HG02870 (cell line): ENCODE measurements around the gene RTN3.
A peak's percentile ranks its signal among the peaks of the same experiment; 100 is the strongest.
"Not testable (repeated sequence)": the region's sequence is repeated elsewhere in the genome, so short reads cannot be mapped to it uniquely, and the experiment has no call there.

Source experiments
- ATAC-seq: cut with Tn5 transposase; IDR thresholded peaks from one replicate; pipeline ENCODE4 v1.9.1; 2021; ENCODE audit warnings: mild to moderate bottlenecking, moderate library complexity; ENCODE audit not compliant: unreplicated experiment

RTN3 gene

DNA sequence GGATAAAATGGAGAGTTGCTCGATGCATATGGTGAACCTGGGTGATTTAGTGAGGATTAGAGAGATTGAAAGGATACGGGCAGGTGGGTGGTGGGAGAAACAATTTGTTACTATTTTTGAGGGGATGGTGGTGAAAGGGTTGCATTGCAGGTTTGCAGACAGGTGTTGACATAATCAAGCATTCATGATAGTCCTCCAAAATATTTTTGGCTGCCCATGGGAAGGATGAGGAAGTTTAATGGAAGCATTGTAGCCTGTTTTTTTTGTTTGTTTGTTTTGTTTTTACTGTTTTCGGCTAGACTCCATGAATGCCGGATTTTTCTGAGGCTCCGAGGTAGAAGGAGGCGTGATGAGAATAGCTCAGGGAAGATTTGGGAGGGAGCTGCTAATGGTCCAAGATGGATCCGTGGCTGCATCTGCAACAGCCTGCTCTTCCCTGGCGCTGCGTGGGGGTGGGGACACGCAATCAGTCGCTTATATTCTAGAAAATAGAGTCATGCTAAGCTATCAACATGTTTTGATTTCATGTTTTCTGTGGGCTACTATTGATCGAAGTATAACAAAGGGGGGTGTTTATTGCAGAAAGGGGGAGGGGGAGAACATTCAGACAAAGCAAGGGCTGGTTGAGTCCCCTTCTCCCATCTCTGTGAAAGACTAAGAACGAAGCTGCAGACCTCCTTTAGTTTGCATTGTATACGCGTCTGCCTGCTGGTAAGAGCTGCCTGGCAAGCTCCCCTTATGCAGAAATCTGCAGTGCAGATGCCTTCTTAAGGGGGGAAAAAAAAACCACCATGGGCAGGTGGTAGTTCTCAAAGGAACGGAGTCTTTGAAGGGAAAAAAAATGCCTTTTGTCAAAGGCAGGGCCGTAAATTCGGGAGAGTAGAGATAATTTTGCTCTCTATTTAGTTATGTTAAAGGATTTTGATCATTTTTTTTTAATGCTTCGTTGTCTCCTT is 1.0 kb downstream of the RTN3 start:
- peak; percentile 10 for ATAC-seq

DNA sequence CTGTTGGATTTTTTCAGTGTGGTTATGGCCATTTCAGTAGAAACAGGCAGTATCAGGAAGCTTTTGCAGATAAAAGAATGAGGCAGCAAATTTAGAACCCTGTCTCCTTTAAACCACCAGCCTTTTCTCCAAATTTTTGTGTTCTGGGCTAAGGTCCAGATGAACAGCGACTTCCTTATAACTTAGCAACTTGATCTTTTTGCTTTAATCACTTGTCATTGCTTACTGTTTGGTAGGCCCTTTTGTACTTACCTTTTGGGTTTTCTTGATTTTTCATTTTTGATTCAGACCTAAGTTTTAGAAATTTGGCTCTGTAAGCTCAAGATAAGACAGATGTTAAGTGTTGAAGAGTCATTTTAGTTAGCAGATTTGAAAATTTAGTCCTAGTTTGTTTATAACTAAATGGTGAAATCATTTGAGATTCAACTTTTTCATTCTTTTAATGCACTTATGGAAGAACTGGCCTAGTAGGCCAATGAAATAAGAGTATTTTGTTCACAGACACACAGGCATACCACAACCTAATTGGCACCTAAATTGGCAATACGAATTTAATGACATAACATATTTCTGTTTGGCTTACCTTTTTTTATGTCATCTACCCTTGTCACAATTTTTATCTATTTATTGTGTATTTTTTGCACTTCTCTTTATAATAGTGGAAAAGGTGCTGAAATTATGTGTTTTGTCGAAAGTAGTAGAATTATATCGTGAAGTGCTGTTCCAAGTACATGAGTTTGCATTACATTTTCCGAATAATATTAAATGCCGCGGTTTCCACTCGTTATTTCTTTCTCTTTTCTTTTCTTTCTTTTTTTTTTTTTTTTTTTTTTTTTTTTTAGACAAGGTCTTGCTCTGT is 2.1 kb downstream of the RTN3 start:
- ATAC-seq, result no peak

DNA sequence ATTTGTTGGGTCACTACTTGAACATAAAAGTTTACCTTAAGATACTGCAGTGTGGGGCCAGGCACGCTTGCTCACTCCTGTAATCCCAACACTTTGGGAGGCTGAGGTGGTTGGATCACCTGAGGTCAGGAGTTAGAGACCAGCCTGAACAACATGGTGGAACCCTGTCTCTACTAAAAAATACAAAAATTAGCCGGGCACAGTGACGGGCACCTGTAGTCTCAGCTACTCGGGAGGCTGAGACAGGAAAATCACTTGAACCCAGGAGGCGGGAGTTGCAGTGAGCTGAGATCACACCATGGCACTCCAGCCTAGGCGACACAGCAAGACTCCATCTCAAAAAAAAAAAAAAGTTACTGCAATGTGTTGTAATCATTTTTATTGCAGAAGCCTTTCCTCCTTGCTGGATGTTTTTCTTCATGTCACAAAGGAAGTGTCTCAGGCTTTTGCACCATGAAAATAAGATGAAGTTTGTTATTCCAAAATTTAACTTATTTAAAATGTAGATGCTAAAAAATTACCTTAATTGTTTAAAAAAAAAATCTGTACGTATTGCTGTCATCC is 3.9 kb downstream of the RTN3 start:
- ATAC-seq, result not testable (repeated sequence)

DNA sequence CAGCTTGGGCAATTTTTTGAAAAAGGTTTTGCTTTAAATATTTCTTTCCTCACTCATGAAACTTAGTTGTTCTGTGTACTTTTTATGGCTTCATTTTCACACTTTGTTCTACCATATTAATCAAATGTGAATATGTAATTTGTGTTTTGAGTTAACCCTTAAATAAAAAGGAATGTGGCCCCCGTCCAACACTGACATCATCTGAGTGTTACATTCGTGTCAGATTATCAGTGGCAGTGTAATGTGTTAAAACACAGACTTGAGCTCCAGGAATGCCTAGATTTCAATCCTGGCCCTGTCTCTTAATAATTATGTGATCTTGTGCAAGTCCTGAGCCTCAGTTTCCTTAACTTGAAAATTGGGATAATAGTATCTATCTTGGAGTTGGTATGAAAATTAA is 5.6 kb downstream of the RTN3 start:
- ATAC-seq, result no peak

DNA sequence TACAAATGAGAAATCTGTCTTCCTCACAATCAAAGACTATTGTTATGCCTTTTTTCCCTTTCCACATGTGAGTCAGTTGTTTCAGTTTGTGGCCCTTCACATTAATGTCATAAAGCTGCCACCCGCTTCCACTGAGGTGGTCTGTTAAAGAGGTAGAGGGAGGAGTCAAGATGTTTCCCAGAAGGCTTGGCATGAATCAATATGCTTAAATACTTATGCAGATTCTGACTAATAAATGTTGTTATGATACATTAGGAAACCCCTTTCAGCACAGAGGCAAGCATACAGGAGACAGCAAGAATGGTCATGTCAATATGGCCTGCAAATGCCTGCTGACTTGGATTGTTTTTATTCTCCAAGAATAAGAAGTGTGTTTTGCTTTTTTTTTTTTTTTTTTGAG is 6.5 kb downstream of the RTN3 start:
- no peak for ATAC-seq

DNA sequence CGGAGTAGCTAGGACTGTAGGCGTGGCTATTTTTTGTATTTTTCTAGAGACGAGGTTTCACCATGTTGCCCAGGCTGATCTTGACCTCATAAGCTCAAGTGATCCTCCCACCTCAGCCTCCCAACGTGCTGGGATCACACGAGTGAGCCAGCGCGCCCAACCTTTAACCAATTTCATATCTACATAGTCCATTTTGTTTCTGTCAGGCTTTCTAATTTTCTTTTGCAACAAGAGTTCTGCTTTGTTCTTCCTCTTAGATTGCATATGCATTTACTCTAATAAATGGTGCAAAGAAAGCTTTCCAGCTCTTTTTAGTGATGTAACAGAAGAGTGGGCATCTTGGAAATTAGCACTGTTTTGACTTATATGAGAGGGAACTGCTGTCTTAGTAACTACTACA is 13.3 kb downstream of the RTN3 start:
- ATAC-seq, result no peak

DNA sequence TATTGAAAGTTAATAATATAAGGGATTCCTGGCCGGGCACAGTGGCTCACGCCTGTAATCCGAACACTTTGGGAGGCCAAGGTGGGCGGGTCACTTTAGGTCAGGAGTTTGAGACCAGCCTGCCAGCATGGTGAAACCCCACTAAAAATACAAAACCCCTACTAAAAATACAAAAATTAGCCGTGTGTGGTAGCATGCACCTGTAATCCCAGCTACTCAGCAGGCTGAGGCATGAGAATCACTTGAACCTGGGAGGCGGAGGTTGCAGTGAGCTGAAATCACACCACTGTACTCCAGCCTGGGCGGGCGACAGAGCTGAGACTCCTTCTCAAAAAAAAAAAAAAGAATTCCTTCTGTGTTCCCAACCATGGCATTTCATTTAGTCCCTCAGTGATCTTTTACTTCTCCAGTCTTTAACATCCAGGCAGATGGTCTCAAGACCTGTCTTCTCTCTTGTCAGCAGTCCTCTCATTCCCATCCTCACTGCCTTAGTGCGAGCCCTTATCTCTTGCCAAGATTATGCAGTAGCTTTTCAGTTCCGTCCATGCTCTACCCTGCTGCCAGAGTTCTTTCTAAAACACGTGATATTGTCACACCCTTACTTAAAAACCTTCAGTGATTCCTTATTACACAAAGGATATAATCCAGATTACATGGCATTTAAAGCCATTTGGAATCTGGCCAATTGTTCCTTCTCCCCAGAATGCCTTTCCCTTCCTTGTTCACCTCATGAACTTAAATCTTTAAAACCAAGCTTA is 17.9 kb downstream of the RTN3 start:
- no peak for ATAC-seq

DNA sequence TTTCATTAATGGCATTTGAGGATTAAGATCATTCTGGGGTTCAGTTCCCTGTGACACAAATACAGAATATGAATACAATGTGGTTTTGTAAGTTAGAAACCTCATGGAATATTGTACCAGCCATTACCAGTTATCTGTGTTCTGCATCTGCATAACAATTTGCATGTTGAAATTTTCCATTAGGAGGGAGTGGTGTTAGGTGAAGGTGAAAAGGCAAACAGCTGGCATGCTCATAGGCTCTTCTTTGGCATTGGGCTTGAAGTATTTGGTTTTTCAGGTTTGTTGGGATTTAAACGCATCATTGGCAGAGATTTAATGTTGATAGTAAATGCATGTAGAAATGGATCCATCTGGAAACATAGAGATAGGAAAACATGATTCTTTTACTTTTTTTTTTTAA is 18.6 kb downstream of the RTN3 start:
- no peak for ATAC-seq

DNA sequence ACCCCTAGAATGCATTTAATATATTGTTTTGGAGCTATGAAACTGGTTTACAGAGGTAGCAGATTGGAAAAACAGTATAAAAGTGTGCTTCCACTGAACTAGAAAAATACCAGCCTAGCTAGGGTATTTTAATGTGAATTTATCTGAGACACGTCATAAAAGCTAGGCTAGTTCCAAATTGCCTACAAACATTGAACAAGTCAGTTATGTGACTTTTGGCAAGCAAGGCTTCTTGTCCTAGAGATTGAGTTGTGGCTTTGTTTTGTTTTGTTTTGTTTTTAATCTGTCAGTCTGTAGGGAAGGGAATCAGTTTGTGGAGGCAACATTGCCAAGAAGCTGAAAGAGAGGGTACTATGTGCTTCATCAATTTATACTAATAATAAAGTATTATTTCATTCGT is 24.2 kb downstream of the RTN3 start:
- no peak for ATAC-seq

DNA sequence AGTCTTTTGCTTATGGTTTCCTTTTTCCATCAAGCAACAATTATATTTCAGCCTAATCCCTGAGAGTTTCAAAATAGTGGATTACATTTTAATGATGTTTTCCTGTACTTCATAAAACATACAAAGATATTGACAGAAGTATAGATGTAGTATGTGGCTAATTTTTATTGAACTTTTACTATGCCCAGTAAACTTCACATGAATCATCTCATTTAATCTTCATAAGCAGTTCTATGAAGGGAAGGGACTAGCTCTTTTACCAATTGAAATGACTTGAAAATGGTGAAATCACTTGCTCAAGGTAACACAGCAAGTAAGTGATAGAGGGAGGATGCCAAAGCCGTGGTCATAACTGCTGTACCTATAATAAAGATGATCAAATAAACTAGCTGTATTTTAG is 27.5 kb downstream of the RTN3 start:
- ATAC-seq, result no peak

DNA sequence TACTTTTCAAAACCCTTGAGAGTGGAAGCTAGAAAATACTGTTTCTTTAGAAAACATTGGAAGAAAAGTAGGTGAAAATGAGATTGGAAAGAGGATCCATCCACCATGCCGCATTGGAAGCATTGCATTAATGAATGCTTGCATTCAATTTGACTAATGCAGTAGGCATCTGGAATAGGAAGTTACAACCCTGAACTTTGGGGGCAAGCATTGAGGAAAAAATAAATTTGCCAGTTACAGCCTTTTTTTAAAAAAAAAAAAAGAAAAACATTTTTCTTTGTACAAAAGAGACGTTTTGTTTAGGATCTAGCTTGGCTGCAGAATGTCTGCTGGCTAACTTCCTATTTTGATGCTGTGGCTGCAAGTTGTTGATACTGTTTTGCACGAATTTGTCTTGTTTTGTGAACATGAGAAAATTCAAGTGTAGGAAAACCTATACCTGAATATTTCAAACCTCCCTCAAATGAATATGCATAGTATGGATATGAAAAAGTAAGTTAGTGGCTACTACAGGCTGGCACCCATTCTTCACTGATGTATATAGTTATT is 28.1 kb downstream of the RTN3 start:
- no peak for ATAC-seq

DNA sequence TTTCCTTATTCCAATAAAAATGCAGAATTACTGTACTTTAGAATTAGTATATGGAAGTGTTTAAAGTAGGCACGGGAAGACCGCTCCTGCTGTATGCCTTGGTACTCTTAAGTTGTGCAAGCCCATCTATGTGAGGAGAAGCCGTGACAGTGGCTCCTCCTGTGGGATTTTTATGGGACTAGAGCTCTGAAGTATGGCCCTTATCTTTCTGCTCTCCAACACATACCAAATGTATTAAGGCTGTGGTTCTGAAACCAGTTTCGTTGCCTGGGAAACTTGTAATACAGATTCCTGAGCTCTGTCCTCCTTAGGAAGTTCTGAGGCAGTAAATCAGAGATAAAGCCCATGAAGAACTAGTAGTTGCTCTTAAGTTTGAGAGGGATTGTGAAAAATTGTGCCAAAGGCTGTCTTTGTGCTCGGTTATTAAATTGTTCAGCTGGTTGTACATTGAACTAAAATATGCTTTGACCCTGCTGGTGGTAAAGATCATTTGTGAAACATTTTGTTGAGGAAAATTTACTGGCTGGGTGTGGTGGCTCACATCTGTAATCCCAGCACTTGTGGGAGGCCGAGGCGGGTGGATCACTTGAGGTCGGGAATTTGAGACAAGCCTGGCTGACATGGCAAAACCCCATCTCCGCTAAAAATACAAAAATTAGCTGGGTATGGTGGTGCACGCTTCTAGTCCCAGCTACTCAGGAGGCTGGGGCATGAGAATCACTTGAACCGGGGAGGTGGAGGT is 29.3 kb downstream of the RTN3 start:
- no peak for ATAC-seq

DNA sequence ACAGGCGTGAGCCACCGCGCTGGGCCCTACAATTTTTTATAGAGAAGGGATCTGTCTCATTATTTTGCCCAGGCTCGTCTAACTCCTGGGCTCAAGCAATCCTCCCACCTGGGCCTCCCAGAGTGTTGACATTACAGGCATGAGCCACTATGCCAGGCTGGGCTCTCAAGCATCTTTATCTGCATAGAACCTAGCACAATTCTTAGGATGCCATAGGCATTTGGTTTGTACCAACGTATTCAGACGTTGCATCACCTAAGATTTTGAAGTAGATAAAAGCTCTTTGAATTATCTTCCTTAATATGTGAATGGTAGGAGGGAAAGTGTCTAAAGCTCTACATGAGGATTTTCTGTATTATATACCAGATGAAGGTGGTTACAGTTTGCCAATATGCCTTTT is 30.5 kb downstream of the RTN3 start:
- no peak for ATAC-seq

DNA sequence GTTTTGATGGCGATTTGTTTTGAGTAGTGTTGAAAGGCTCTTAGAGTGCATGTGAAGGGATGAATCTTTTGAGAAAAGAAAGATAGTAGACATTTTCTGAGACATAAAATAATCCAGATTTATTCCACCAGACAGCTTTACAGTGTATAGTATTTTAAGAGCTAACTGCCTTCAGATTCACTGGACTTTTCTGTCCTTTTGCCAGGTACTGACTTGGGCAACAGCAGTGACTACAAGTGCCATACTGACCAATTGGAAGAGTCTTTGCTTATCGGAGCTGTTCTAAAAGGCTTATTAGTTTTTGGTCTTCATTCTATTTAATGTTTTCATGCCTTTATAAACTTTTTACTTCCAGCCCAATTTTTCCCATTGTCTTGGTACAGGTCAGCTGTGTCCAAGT is 32.5 kb downstream of the RTN3 start:
- ATAC-seq, result no peak

DNA sequence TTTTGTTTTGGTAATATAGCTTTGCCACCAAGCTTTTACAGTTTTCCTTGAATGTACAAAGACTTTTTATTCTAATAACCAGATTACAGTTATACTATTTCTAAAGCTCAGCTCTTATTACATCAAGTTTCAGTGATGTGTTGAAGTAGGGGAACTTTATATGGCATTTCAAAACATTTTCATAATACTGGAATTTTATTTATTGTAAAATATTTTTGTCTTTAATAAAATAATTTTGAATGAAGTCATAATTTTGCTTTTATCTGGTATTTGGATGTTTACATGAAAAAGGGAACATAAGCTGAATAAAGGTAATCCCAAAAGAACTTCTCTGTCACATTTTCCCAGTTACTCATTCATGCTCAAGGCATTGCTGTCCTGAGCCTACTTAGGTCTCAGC is 34.7 kb downstream of the RTN3 start:
- ATAC-seq, result no peak

DNA sequence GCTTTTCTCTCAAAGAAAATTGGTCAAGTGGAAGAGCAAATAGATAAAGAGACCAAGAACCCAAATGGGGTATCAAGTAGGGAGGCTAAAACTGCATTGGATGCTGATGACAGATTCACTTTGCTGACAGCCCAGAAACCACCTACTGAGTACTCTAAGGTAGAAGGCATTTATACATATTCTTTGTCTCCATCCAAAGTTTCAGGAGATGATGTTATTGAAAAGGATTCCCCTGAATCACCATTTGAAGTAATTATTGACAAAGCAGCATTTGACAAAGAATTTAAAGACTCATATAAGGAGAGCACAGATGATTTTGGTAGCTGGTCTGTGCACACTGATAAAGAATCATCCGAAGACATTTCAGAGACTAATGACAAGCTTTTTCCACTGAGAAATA is 37.7 kb downstream of the RTN3 start:
- ATAC-seq, result no peak

DNA sequence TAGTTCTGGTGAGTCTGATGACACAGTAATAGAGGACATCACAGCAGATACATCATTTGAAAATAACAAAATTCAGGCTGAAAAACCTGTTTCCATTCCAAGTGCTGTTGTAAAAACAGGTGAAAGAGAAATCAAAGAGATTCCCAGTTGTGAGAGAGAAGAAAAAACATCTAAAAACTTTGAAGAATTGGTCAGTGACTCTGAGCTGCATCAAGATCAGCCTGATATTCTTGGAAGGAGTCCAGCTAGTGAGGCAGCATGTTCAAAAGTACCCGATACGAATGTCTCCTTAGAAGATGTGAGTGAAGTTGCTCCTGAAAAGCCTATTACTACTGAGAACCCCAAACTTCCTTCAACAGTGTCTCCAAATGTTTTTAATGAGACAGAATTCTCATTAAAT is 38.7 kb downstream of the RTN3 start:
- ATAC-seq, result no peak

DNA sequence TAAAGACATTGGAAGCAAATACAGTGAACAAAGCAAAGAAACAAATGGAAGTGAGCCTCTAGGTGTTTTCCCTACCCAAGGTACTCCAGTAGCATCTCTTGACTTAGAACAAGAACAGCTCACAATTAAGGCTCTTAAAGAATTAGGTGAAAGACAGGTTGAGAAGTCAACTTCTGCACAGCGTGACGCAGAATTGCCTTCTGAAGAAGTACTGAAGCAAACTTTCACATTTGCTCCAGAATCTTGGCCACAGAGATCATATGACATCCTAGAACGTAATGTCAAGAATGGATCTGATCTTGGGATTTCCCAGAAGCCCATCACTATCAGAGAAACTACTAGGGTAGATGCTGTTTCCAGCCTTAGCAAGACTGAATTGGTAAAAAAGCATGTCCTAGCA is 39.3 kb downstream of the RTN3 start:
- no peak for ATAC-seq

DNA sequence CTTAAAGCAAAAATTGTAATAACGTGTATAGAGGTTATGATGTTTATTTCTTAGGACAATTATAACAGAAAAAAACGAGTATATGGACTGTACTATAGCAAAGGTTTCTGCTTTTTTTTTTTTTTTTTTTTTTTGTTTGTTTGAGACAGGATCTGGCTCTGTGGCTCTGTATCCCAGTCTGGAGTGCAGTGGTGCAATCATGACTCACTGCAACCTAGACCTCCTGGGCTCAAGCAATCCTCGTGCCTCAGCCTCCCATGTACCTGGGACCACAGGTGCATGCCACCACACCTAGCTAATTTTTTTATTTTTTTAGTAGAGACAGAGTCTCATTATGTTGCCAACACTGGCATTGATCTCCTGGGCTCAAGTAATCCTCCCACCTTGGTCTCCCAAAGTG is 48.0 kb downstream of the RTN3 start:
- ATAC-seq, result no peak

DNA sequence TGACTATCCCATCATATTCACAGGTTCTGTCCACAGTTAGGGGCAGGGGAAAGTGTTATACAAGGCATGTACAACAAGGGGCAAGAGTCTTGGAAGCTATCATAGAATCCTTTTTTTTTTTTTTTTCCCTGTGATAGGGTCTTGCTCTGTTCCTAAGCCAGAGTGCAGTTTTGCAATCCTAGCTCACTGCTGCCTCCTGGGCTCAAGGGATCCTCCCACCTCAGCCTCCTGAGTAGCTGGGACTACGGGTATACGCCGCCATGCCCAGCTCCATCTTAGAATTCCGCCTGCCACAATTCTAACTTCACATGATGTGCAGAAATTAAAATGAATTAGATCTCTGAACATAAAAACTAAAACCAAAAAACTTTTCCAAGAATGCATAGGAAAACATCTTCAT is 55.6 kb downstream of the RTN3 start:
- ATAC-seq, result no peak
